Astrocyte (in vitro differentiated cells and primary cell): Measurements from ENCODE around the gene SPRED1.

Experiments used
- CTCF ChIP-seq: IDR thresholded peaks from 2 replicates; pipeline ENCODE4 v1.5.1; 2011; ENCODE audit warnings: low read depth, mild to moderate bottlenecking, inconsistent platforms, low read length, moderate library complexity; ENCODE audit not compliant: insufficient read depth
- EZH2 ChIP-seq: IDR thresholded peaks from 2 replicates; pipeline ENCODE4 v1.6.1; 2012; ENCODE audit warnings: mild to moderate bottlenecking, low read length, inconsistent platforms; ENCODE audit not compliant: insufficient read depth

- TF ChIP-seq CTCF (no peak), EZH2 (no peak)
These were observed 56.2 kb downstream of the SPRED1 start for GRCh38 chr15:38308797-38309196.
